NCI-H524 (cell line): ENCODE data around the gene GAS2.

Source experiments
- DNase-seq, 2 experiments: peaks; one replicate each; lab custom pipeline; 2025; lab: John Stamatoyannopoulos, UW

Gene GAS2

GRCh38 chr11:22674470-22675439, 8.3 kb downstream of the GAS2 start:
- no peak for DNase-seq

GRCh38 chr11:22677153-22677903, 10.9 kb downstream of the GAS2 start:
- DNase-seq, result no peak

- no peak for DNase-seq
Measured at GRCh38 chr11:22680628-22681027, 14.2 kb downstream of the GAS2 start.

GRCh38 chr11:22681281-22681812, 14.9 kb downstream of the GAS2 start:
- no peak for DNase-seq

- DNase-seq, result no peak
Measured at GRCh38 chr11:22684082-22684481, 17.7 kb downstream of the GAS2 start.

- no peak for DNase-seq
Measured at GRCh38 chr11:22685111-22685510, 18.7 kb downstream of the GAS2 start.

- no peak for DNase-seq
Measured at GRCh38 chr11:22688914-22689313, 22.5 kb downstream of the GAS2 start.

GRCh38 chr11:22690257-22690656, 23.8 kb downstream of the GAS2 start:
- no peak for DNase-seq

GRCh38 chr11:22690871-22691270, 24.5 kb downstream of the GAS2 start:
- no peak for DNase-seq

- DNase-seq, result no peak
Measured at GRCh38 chr11:22699388-22699787, 33.0 kb downstream of the GAS2 start.

- DNase-seq, result no peak
Measured at GRCh38 chr11:22702031-22702430, 35.6 kb downstream of the GAS2 start.

- no peak for DNase-seq
Measured at GRCh38 chr11:22703040-22703439, 36.6 kb downstream of the GAS2 start.

GRCh38 chr11:22703591-22703990, 37.2 kb downstream of the GAS2 start:
- no peak for DNase-seq

- no peak for DNase-seq
Measured at GRCh38 chr11:22707119-22707899, 40.9 kb downstream of the GAS2 start.

GRCh38 chr11:22711071-22711770, 44.8 kb downstream of the GAS2 start:
- peak in 1 of 2 experiments; percentile 5 for DNase-seq

GRCh38 chr11:22711880-22712279, 45.5 kb downstream of the GAS2 start:
- DNase-seq, result no peak

GRCh38 chr11:22713336-22713735, 46.9 kb downstream of the GAS2 start:
- no peak for DNase-seq

GRCh38 chr11:22715971-22716370, 49.6 kb downstream of the GAS2 start:
- DNase-seq, result no peak

GRCh38 chr11:22720457-22720856, 54.0 kb downstream of the GAS2 start:
- no peak for DNase-seq

- no peak for DNase-seq
Measured at GRCh38 chr11:22723274-22723673, 56.9 kb downstream of the GAS2 start.

- no peak for DNase-seq
Measured at GRCh38 chr11:22725079-22725478, 58.7 kb downstream of the GAS2 start.
